Mononuclear cell (primary cell): ENCODE data around the gene IP6K3. TPM values are rescaled to one million over a fixed set of nuclear protein-coding genes. Genes with fewer than 3 reads are reported as not detected.

Experiments used
- H3K27me3 ChIP-seq: 2 replicates; pipeline ENCODE4 v1.6.0; 2011; ENCODE audit warnings: low read length, control low read depth; ENCODE audit not compliant: insufficient read depth
- H3K4me1 ChIP-seq: 2 replicates; pipeline ENCODE4 v1.5.1; 2011; ENCODE audit warnings: mild to moderate bottlenecking, low read length, control low read depth; ENCODE audit not compliant: insufficient read depth
- H3K4me3 ChIP-seq: 2 replicates; pipeline ENCODE4 v1.5.1; 2011; ENCODE audit warnings: mild to moderate bottlenecking, low read length, moderate library complexity
- H3K9me3 ChIP-seq: 2 replicates; pipeline ENCODE4 v1.5.1; 2011; ENCODE audit warnings: low read depth, mild to moderate bottlenecking, control low read depth, low read length
- total RNA-seq: library from RNA; depleted of rRNA; stranded (reverse); fragments of >200 nt; gene quantifications from one replicate; pipeline ENCODE4 v1.2.3, GENCODE V29; 2012

Gene IP6K3
- total RNA-seq, 1 donor = not detected

- H3K9me3 ChIP-seq = no peaks in the 10 kb centered on the region
- no peak overlapping the region for H3K4me3 ChIP-seq
- no peaks in the 10 kb centered on the region for H3K27me3 ChIP-seq
- no peaks in the 10 kb centered on the region for H3K4me1 ChIP-seq
Observed at GRCh38 chr6:33730611-33731010, 16.1 kb downstream of the IP6K3 start.

GRCh38 chr6:33729059-33729458, 17.6 kb downstream of the IP6K3 start:
- H3K27me3 ChIP-seq = no peaks in the 10 kb centered on the region
- H3K4me3 ChIP-seq = no peak overlapping the region
- no peaks in the 10 kb centered on the region for H3K4me1 ChIP-seq
- H3K9me3 ChIP-seq = no peaks in the 10 kb centered on the region

GRCh38 chr6:33728438-33728837, 18.3 kb downstream of the IP6K3 start:
- no peaks in the 10 kb centered on the region for H3K4me1 ChIP-seq
- H3K4me3 ChIP-seq = no peak overlapping the region
- H3K27me3 ChIP-seq = no peaks in the 10 kb centered on the region
- H3K9me3 ChIP-seq = no peaks in the 10 kb centered on the region

- Histone ChIP-seq H3K27me3 (no peaks in the 10 kb centered on the region), H3K4me3 (no peak overlapping the region), H3K9me3 (no peaks in the 10 kb centered on the region), H3K4me1 (no peaks in the 10 kb centered on the region)
Observed at GRCh38 chr6:33727932-33728331, 18.8 kb downstream of the IP6K3 start.

GRCh38 chr6:33727126-33727525, 19.6 kb downstream of the IP6K3 start:
- Histone ChIP-seq H3K9me3 (no peaks in the 10 kb centered on the region), H3K27me3 (no peaks in the 10 kb centered on the region), H3K4me1 (no peaks in the 10 kb centered on the region), H3K4me3 (no peak overlapping the region)

- Histone ChIP-seq H3K4me3 (no peak overlapping the region), H3K4me1 (no peaks in the 10 kb centered on the region), H3K27me3 (no peaks in the 10 kb centered on the region), H3K9me3 (no peaks in the 10 kb centered on the region)
Observed at GRCh38 chr6:33726696-33727095, 20.0 kb downstream of the IP6K3 start.

- Histone ChIP-seq H3K9me3 (no peaks in the 10 kb centered on the region), H3K4me1 (no peaks in the 10 kb centered on the region), H3K4me3 (no peak overlapping the region), H3K27me3 (no peaks in the 10 kb centered on the region)
Observed at GRCh38 chr6:33725891-33726673, 20.6 kb downstream of the IP6K3 start.

- Histone ChIP-seq H3K4me3 (no peak overlapping the region), H3K4me1 (no peaks in the 10 kb centered on the region), H3K27me3 (no peaks in the 10 kb centered on the region), H3K9me3 (no peaks in the 10 kb centered on the region)
Observed at GRCh38 chr6:33725222-33725621, 21.5 kb downstream of the IP6K3 start.

- Histone ChIP-seq H3K4me1 (no peaks in the 10 kb centered on the region), H3K4me3 (no peak overlapping the region), H3K27me3 (no peaks in the 10 kb centered on the region), H3K9me3 (no peaks in the 10 kb centered on the region)
Observed at GRCh38 chr6:33724102-33725023, 22.3 kb downstream of the IP6K3 start.

GRCh38 chr6:33723371-33724085, 23.2 kb downstream of the IP6K3 start:
- H3K27me3 ChIP-seq = no peaks in the 10 kb centered on the region
- no peaks in the 10 kb centered on the region for H3K4me1 ChIP-seq
- no peaks in the 10 kb centered on the region for H3K9me3 ChIP-seq
- no peak overlapping the region for H3K4me3 ChIP-seq

- no peaks in the 10 kb centered on the region for H3K9me3 ChIP-seq
- H3K4me3 ChIP-seq = no peak overlapping the region
- no peaks in the 10 kb centered on the region for H3K27me3 ChIP-seq
- H3K4me1 ChIP-seq = no peaks in the 10 kb centered on the region
Observed at GRCh38 chr6:33722103-33722623, 24.5 kb downstream of the IP6K3 start.

- no peaks in the 10 kb centered on the region for H3K4me1 ChIP-seq
- no peak overlapping the region for H3K4me3 ChIP-seq
- no peaks in the 10 kb centered on the region for H3K27me3 ChIP-seq
- no peaks in the 10 kb centered on the region for H3K9me3 ChIP-seq
Observed at GRCh38 chr6:33721508-33721907, 25.2 kb downstream of the IP6K3 start.

- H3K4me1 ChIP-seq = no peaks in the 10 kb centered on the region
- H3K4me3 ChIP-seq = no peak overlapping the region
- no peaks in the 10 kb centered on the region for H3K9me3 ChIP-seq
- no peaks in the 10 kb centered on the region for H3K27me3 ChIP-seq
Observed at GRCh38 chr6:33720998-33721397, 25.7 kb downstream of the IP6K3 start.

- H3K4me3 ChIP-seq = no peak overlapping the region
- H3K27me3 ChIP-seq = no peaks in the 10 kb centered on the region
- H3K4me1 ChIP-seq = no peaks in the 10 kb centered on the region
- H3K9me3 ChIP-seq = no peaks in the 10 kb centered on the region
Observed at GRCh38 chr6:33719326-33719987, 27.2 kb downstream of the IP6K3 start.
